Sciatic nerve (tissue), 2 donors: ENCODE results near the gene TASOR. TPM values are rescaled to one million over a fixed set of nuclear protein-coding genes. Genes with fewer than 3 reads are reported as not detected.
A peak's percentile ranks its signal among the peaks of the same experiment; 100 is the strongest.
"Not testable (repeated sequence)": the region's sequence is repeated elsewhere in the genome, so short reads cannot be mapped to it uniquely, and the experiment has no call there.

Source experiments
- ATAC-seq: fragments of 200-7000 bp; cut with Tn5 transposase; one replicate; pipeline ENCODE4 v1.9.1; 2020; ENCODE audit warnings: mild to moderate bottlenecking, moderate library complexity
- DNase-seq: peaks from one replicate; pipeline ENCODE4 v3.0.0-alpha.2; 2020; ENCODE audit warnings: low spot score
- intact Hi-C: fragments of 100-400 bp; cut with DNase I; formaldehyde crosslinking; loops from one replicate; pipeline ENCODE4 v1.14.2; 2022
- total RNA-seq: library from RNA; stranded (reverse); fragmentation: NEBNext Ultra II Directional; extraction: Animal tissue kit (Norgen Biotek cat#: 25700); gene quantifications from one replicate; pipeline ENCODE4 v1.2.1, GENCODE V29; 2021
- donor health status: DM: no; HTN: no; CAD: no.
- donor health status: DM: no; HTN: no; CAD: no.

The TASOR gene, protein sequence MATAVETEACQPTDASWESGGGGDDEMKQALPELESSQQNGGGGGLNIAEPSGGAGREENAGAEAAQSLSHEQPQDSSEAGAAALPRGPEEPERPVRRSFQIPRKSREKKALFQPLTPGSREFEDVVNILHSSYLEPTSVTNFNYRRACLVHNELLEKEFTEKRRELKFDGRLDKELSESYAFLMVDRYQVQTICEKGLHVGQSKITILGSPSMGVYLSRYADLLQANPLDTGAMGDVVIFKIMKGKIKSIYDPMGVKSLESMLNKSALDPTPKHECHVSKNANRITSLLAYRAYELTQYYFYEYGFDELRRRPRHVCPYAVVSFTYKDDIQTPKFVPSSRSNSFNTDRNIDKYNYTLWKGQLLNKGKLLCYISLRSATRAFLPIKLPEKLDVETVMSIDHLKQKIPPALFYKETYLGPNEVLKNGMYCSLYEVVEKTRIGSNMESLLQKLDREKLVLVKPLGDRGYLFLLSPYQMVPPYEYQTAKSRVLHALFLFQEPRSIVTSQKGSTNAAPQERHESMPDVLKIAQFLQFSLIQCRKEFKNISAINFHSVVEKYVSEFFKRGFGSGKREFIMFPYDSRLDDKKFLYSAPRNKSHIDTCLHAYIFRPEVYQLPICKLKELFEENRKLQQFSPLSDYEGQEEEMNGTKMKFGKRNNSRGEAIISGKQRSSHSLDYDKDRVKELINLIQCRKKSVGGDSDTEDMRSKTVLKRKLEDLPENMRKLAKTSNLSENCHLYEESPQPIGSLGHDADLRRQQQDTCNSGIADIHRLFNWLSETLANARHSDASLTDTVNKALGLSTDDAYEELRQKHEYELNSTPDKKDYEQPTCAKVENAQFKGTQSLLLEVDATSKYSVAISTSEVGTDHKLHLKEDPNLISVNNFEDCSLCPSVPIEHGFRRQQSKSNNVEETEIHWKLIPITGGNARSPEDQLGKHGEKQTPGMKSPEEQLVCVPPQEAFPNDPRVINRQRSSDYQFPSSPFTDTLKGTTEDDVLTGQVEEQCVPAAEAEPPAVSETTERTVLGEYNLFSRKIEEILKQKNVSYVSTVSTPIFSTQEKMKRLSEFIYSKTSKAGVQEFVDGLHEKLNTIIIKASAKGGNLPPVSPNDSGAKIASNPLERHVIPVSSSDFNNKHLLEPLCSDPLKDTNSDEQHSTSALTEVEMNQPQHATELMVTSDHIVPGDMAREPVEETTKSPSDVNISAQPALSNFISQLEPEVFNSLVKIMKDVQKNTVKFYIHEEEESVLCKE (N-terminal part only)
- total RNA-seq, result 85.2 TPM

- DNase-seq (peak; percentile 90), ATAC-seq (peak; percentile 98)
- intact Hi-C loops, result no loop called here
These were observed at the start of gene TASOR for GRCh38 chr3:56683122-56683817. TASOR (minus strand) TSS chr3:56683265; CDS start chr3:56683006, 259 bp downstream.

DNA sequence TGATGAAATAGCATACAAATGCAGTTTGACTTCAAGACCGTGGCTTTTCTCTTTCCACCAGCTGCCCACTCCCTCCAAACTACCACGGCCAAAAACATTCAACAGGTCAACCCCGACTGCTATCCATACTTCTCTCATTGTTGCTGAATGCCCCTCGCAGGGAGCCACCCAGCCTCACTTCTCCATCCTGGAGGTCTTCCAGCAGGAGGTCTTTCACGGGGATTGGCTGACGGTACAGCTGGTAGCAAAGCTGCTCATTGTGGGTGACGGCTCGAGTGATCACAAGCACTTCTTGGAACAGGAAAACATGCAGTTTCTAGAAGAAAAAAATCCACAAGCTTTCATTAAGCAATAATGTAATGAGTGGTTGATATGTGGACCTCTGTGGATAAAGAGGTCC, 49.0 kb upstream of the TASOR start:
- ATAC-seq (no peak), DNase-seq (no peak)
- intact Hi-C loops, result no loop called here

GRCh38 chr3:56725175-56725574, 42.1 kb upstream of the TASOR start:
- ATAC-seq, result no peak
- DNase-seq, result no peak
- intact Hi-C loops, result no loop called here

DNA sequence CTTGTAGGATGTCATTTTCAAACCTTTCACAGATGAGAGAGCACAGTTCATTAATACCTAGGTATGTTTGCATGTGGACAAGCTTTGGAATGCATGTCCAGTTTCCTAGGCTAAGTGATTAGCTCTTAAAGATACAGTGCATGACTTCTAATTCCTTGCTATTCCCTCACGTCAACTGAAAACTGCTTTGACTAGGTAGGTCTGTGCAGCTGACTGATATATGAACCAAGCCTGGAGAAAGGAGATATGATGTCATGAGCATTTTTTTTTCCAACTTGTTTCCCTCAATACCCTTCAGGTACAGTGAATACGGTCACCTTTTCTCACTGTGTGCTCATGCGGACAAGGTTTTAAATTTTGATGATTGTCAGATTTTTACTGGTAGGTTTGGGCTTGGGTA, 41.6 kb upstream of the TASOR start:
- no peak for DNase-seq
- intact Hi-C loops, result no loop called here

GRCh38 chr3:56720849-56721248, 37.8 kb upstream of the TASOR start:
- no peak for DNase-seq
- intact Hi-C loops, result no loop called here
- ATAC-seq, result no peak

More for the DNA sequence above, 41.6 kb upstream of the TASOR start:
- no peak for ATAC-seq

DNA sequence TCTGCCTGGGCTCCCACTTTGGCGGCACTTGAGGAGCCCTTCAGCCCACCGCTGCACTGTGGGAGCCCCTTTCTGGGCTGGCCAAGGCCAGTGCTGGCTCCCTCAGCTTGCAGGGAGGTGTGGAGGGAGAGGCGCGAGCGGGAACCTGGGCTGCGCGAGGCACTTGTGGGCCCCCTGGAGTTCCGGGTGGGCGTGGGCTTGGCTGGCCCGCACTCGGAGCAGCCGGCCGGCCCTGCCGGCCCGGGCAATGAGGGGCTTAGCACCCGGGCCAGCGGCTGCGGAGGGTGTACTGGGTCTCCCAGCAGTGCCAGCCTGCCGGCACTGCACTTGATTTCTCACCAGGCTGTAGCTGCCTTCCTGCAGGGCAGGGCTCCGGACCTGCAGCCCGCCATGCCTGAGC, 35.7 kb upstream of the TASOR start:
- ATAC-seq, intact Hi-C loops, DNase-seq: not testable (repeated sequence)

- intact Hi-C loops, result no loop called here
- DNase-seq, result no peak
- ATAC-seq, result no peak
These were observed 28.3 kb upstream of the TASOR start for GRCh38 chr3:56711344-56711743.

- intact Hi-C loops, DNase-seq, ATAC-seq: not testable (repeated sequence)
These were observed 24.3 kb upstream of the TASOR start for GRCh38 chr3:56707412-56707811.

GRCh38 chr3:56706629-56707028, 23.6 kb upstream of the TASOR start:
- intact Hi-C loops, result no loop called here

GRCh38 chr3:56704706-56705105, 21.6 kb upstream of the TASOR start:
- intact Hi-C loops, result loop anchor here (5.0 kb wide), 1 partner anchor 283 kb away; no protein-coding TSS in a partner anchor
- no peak for ATAC-seq
- no peak for DNase-seq

More at GRCh38 chr3:56706629-56707028, 23.6 kb upstream of the TASOR start:
- no peak for ATAC-seq
- DNase-seq, result no peak

DNA sequence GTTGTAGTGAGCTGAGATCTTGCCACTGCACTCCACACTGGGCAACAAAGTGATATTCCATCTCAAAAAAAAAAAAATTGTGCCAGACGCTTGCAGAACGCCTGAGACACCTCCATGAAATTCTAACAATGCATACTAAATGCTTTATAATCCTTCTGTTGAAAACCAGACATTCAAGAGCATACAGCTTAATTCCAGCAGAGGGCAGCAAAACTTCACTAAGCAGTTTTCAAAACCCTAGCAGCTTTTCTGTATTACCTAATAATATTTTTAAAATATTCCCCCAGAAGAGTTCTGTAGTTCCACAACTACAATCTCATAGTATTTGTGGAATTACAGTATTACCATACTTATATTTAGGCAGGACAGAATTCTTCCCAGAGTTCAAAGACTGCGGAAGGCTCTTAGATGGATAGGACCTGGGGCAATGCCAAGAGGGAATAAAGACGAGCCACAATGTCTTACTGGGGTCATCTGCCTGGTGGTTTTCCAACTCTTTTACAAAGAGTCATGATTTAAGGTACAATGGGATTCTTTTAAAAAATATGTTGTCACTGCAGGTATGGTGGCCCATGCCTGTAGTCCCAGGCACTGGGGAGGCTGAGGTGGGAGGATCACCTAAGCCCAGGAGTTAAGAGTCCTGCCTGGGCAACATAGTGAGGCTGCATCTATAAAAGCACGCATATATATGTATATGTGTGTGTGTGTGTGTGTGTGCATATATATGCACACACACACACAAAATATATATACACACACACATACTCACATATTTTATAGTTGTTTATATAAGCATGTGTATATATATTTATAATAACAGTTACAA, 19.6 kb upstream of the TASOR start:
- no peak for DNase-seq
- intact Hi-C loops, result loop anchor here (5.0 kb wide), 1 partner anchor 285 kb away; no protein-coding TSS in a partner anchor

DNA sequence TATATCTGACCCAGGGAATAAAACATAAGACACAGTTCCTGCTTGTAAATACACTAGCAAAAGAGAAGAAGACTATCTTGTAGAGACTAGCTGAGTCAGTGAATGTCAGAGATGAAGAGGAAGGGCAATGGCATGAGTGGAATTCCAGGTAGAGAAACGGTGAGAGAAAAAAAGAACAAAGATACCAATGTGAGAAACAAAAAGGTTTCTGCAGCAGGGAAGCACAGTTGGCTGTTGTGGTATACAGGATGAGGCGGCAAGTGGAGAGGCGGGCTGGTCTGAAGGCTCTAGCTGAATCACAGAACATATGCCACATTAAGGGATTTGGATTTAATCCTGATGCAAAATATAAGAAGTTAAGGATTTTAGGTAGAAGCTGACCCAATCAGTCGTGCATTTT, 17.1 kb upstream of the TASOR start:
- DNase-seq, result no peak

More for the DNA sequence above, 19.6 kb upstream of the TASOR start:
- ATAC-seq, result peak; percentile 84

DNA sequence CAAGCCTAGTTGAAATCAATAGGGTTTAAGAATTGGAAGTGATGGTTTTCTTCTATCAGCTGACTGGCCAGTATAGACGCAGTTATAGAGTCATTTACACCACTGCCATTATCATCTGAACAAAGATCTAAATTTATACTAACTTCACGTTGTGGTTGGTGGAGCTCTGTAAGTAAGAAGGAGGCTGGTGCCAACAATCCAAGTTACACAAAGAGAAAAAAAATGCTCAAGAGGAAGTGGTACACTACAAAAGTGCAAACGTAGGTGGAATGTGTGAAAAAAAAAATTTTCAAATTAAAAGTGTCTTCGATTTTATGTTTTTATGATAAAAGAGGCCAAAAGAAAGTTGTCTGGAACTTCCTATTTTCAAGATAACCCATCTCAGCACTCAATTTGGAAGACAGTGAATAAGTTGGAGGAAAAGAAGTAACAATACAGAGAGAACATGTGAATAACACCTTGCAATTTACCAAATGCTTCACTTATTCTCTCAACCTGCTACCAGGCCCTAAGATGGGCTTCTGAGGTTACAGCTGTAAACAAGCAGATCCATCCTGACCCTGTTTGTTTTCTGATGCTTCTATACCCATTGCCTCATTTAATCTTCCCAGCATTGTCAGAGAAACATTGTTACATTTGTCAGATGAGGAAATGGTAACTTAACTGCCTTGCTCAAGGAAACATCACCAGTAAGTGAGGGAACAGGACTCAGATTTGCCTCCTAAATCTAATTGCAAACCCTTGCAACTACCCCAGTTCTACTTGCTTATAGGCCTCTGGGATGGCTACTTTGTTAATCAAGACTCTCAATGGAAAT, 12.0 kb upstream of the TASOR start:
- DNase-seq (no peak), ATAC-seq (no peak)
- intact Hi-C loops, result no loop called here

More for the DNA sequence above, 17.1 kb upstream of the TASOR start:
- ATAC-seq, result no peak
- intact Hi-C loops, result loop anchor here (5.0 kb wide), 1 partner anchor 287 kb away; no protein-coding TSS in a partner anchor

- DNase-seq, result no peak
- ATAC-seq, result peak; percentile 79
- intact Hi-C loops, result no loop called here
These were observed 10.7 kb upstream of the TASOR start for GRCh38 chr3:56693750-56694149.

GRCh38 chr3:56692520-56693433, 9.7 kb upstream of the TASOR start:
- ATAC-seq, intact Hi-C loops, DNase-seq: not testable (repeated sequence)

DNA sequence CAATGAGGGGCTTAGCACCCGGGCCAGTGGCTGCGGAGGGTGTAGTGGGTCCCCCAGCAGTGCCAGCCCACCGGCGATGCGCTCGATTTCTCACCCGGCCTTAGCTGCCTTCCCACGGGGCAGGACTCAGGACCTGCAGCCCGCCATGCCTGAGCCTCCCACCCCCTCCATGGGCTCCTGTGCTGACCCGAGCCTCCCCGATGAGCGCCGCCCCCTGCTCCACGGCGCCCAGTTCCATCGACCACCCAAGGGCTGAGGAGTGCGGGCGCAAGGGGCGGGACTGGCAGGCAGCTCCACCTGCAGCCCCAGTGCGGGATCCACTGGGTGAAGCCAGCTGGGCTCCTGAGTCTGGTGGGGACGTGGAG, 8.9 kb upstream of the TASOR start:
- intact Hi-C loops, ATAC-seq, DNase-seq: not testable (repeated sequence)
